ENCODE results near the gene CDK10.

DNA sequence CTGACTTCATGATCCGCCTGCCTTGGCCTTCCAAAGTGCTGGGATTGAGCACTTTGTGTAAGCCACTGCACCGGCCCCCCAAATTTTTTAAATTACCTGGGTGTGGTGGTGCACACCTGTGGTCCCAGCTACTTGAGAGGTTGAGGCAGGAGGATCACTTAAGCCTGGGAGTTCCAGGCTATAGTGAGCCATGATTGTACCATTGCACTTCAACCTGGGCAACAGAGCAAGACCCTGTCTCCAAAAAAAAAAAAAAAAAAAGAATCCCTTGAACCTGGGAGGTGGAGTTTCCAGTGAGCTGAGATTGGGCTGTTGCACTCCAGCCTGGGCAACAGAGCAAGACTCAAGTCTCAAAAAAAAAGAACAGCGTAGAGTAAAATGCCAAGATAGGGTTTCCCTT, 50.1 kb downstream of the CDK10 start:
- TF ChIP-seq, protein P1, sequence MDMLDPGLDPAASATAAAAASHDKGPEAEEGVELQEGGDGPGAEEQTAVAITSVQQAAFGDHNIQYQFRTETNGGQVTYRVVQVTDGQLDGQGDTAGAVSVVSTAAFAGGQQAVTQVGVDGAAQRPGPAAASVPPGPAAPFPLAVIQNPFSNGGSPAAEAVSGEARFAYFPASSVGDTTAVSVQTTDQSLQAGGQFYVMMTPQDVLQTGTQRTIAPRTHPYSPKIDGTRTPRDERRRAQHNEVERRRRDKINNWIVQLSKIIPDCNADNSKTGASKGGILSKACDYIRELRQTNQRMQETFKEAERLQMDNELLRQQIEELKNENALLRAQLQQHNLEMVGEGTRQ (IDR thresholded peaks at IDR 0.05; ENCODE audit: borderline replicate concordance, low read depth, low read length): no peak
- no peak for TF ChIP-seq EGR1 (IDR thresholded peaks at IDR 0.05; ENCODE audit: borderline replicate concordance in 1 of 2, low read depth in 2 of 2, low read length in 2 of 2)
- TF ChIP-seq FOS (IDR thresholded peaks at IDR 0.05; ENCODE audit: borderline replicate concordance, extremely low read depth, insufficient read length): no peak
- TF ChIP-seq, protein P2, sequence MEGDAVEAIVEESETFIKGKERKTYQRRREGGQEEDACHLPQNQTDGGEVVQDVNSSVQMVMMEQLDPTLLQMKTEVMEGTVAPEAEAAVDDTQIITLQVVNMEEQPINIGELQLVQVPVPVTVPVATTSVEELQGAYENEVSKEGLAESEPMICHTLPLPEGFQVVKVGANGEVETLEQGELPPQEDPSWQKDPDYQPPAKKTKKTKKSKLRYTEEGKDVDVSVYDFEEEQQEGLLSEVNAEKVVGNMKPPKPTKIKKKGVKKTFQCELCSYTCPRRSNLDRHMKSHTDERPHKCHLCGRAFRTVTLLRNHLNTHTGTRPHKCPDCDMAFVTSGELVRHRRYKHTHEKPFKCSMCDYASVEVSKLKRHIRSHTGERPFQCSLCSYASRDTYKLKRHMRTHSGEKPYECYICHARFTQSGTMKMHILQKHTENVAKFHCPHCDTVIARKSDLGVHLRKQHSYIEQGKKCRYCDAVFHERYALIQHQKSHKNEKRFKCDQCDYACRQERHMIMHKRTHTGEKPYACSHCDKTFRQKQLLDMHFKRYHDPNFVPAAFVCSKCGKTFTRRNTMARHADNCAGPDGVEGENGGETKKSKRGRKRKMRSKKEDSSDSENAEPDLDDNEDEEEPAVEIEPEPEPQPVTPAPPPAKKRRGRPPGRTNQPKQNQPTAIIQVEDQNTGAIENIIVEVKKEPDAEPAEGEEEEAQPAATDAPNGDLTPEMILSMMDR (IDR thresholded peaks at IDR 0.05 in 2 of 3, conservative IDR thresholded peaks at IDR 0.05 in 1 of 3; ENCODE audit: control insufficient read depth in 2 of 3, extremely low read depth in 1 of 3, insufficient read depth in 1 of 3, low read depth in 3 of 3, low read length in 3 of 3): no peak
- no peak for TF ChIP-seq CHD2 (IDR thresholded peaks at IDR 0.05; ENCODE audit: borderline replicate concordance, low read depth, low read length)
- TF ChIP-seq, protein P3, sequence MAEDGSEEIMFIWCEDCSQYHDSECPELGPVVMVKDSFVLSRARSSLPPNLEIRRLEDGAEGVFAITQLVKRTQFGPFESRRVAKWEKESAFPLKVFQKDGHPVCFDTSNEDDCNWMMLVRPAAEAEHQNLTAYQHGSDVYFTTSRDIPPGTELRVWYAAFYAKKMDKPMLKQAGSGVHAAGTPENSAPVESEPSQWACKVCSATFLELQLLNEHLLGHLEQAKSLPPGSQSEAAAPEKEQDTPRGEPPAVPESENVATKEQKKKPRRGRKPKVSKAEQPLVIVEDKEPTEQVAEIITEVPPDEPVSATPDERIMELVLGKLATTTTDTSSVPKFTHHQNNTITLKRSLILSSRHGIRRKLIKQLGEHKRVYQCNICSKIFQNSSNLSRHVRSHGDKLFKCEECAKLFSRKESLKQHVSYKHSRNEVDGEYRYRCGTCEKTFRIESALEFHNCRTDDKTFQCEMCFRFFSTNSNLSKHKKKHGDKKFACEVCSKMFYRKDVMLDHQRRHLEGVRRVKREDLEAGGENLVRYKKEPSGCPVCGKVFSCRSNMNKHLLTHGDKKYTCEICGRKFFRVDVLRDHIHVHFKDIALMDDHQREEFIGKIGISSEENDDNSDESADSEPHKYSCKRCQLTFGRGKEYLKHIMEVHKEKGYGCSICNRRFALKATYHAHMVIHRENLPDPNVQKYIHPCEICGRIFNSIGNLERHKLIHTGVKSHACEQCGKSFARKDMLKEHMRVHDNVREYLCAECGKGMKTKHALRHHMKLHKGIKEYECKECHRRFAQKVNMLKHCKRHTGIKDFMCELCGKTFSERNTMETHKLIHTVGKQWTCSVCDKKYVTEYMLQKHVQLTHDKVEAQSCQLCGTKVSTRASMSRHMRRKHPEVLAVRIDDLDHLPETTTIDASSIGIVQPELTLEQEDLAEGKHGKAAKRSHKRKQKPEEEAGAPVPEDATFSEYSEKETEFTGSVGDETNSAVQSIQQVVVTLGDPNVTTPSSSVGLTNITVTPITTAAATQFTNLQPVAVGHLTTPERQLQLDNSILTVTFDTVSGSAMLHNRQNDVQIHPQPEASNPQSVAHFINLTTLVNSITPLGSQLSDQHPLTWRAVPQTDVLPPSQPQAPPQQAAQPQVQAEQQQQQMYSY (CRISPR knock-in tag; IDR thresholded peaks at IDR 0.05): no peak
- TF ChIP-seq POLR2AphosphoS5 (IDR thresholded peaks at IDR 0.05; ENCODE audit: low read length): no peak
